Glomerular visceral epithelial cell (primary cell): ENCODE results near the gene RASGRP4.
"Not testable (repeated sequence)": the region's sequence is repeated elsewhere in the genome, so short reads cannot be mapped to it uniquely, and the experiment has no call there.

Experiments used
- DNase-seq: peaks from one replicate; pipeline ENCODE4 v3.0.0-alpha.2; 2016; ENCODE audit errors: extremely low spot score

The RASGRP4 gene

DNA sequence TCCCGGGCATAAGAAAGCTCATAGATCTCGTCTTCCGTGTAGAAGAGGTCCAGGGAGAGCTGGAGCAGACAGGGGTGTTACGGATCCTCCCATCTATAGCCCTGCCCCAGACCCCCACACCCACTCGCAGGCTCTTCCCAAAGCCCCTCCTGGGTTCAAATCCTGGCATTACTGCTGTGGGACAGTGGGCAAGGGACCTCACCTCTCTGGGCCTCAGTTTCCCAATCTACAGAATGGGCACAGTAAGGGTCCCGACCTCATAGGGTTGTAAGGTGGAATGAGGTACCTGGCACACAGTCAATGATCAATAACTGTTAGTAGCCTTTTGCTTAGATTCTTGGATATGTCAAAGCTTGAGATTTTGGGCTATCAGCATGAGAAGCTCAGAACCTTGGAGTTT lies 12.6 kb downstream of the RASGRP4 start:
- no peak for DNase-seq

DNA sequence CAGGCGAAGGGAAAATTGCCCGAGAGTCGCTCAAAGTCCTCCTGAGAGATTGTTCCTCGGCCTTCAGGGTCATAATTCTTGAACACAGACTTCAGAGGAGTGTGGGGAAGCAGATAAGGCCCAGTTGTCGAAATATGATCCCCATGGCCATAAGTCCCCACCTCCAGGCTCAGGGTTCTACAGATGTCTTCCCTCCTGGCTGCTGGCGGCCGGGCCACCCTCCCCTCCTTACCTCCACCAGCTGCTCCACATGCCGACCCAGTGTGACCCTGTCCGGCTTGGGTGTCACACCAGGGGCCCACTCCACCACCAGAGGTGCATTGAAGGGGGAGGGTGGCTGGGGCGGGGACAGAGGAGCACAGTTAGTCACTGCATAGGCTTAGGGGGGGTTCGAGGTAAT lies 13.1 kb downstream of the RASGRP4 start:
- no peak for DNase-seq

DNA sequence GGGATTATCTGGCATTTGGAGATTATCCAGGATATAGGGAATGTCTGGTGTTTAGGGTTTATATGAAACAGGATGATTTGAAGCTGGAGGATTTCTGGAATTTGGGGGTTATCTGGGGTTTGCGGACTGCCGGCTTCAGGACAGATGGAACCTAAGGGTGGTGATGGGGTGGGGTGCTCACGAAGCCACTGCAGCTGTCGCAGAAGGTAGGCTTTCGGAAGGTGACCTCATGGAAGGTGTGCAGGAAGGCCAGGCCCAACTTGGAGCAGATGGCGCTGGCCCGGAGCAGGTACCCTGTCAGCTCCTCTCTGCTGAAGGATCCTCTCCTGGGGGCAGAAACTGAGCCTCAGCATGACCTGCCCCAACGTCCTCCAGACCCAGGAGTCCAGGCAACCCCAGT lies 13.5 kb downstream of the RASGRP4 start:
- no peak for DNase-seq

DNA sequence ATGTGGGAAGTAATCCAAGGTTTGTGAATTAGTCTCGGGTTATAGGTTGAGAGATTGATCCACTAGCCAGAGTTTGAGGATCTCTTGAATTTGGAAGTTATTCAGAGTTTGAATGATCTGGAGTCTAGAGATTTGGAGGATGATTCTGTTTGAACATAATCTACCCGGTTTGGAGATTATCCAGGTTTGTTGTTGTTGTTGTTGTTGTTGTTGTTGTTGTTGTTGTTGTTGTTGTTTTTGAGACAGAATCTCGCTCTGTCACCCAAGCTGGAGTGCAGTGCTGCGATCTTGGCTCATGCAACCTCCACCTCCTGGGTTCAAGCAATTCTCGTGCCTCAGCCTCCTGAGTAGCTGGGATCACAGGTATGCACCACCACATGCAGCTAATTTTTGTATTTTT lies 14.1 kb downstream of the RASGRP4 start:
- not testable (repeated sequence) for DNase-seq

DNA sequence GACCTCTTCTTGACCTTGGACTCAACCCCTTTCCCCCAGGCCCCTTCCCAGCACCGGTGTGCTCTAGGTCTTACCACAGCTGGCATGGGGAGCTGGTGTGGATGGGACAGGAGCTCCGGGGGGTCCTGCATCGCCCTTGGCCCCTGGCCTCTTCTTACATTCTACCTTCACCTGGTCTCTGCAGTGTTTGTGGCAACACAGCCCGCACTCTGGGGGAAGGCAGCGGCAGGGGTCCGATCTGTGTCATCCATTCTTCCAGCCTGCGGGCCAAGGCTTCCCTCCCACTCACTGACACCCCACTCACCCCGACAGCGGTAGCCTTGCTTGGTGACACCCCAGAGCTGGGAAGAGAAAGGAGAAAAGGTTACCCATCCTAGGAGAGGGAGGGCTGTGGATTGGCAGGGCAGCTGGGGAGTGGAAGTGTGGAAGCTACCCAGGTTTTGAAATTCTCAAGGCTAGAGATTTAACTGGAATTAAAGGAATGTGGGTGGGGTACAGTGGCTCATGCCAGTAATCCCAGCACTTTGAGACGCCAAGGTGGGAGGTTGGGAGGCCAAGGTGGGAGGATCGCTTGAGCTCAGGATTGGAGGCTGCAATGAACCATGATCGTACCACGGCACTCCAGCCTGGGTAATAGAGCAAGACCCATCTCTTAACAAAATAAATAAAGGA lies 14.8 kb downstream of the RASGRP4 start:
- DNase-seq: no peak

DNA sequence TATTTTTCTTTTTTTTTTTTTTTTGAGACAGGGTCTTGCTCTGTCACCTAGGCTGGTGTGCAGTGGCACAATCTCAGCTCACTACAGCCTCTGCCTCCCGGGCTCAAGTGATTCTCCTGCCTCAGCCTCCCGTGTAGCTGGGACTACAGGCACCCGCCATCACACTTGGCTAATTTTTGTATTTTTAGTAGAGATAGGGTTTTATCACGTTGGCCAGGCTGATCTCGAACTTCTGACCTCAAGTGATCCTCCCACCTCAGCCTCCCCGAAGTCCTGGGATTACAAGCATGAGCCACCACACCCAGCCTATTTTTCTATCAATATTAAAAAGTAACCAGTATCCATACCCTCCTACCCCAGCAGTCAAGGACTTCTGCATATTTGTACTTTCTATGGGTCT lies 15.6 kb downstream of the RASGRP4 start:
- DNase-seq: not testable (repeated sequence)

DNA sequence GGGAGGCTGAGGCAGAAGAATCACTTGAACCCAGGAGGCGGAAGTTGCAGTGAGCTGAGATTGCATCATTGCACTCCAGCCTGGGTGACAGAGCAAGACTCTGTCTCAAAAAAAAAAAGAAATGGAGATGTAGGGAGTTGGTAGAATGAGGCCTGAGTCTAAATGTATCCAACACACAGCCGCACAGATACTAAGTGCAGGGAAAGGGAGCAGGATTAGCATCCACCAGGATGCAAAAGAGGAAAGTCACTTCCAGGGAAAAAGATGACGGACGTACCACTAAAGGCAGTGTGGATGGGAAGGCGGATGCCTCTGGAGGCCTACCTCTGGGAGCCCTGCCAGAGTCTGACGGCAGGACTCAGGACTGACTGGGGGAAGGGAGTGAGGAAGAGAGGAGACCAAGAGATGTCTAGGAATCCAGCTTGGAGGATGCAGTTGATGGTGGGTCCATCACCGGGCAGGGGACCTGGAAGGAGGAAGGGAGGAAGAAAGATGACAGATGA lies 16.3 kb downstream of the RASGRP4 start:
- DNase-seq: no peak

DNA sequence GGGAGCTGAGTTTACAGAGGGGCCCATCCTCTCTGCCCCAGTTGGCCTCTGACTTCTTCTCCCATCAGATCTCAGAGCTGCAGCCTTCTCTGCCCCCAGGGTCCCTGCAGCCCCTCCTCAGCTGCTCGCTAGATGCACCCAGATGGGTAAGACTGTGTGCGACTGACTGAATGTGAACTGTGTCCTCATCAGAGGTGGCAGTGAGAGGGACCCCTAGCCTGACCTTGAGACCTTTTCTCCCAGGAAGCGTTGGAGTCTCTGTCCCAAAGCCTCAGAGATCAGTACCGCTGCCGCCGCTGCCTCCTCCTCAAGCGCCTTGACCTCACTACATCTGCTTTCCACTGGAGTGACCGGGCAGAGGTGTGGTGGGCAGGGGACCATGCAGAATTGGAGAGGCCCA lies 20.7 kb downstream of the RASGRP4 start:
- no peak for DNase-seq

DNA sequence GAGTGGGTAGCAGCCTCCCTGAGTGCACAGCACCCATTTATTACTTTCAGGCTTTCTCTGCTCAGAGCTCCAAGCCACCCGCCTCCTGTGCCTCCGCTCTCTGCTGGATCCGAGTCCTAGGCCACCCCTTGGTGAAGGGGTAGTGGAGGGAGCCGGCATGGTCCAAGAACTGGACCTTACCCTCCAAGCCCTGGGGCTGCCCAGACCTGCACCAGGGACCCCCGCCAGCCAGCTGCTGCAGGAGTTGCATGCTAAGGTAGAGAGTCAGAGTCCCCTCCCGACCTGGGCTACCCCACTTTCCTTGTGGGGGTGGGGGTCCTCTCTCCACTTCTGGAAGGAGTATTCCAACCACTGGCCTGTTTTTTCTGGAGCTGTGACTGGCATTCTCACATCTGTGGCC lies 21.2 kb downstream of the RASGRP4 start:
- no peak for DNase-seq

DNA sequence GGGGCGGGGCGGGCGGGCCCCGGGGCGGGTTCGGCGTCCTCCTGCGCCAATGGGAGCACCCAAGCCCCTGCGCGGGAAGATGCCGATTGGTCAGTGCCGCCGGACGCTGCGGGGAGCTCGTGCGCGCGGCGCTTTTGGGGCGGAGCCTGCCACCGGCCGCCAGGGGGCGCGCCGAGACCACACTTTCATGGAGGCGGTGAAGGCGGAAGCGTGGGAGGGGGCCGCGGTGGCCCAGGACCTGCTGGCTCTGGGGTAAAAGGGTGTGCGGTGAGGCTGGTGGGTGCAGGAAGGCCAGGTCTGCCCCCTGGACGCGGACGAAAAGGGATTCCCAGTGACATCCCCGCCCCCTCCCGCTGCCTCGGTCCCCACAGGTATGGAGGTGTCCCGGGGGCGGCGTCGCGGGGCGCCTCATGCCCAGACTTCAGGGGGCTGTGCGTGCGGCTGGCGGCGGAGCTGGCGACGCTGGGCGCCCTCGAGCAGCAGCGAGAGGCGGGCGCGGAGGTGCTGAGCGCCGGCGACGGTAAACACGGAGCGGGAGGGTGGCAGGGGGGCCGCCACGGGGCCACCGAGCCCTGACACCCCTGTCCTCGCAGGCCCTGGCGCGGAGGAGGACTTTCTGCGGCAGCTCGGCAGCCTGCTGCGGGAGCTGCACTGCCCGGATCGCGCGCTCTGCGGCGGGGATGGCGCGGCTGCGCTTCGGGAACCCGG lies 22.9 kb downstream of the RASGRP4 start, which contains the start of gene FAM98C:
TSS of gene FAM98C (plus strand) at position 127 of the 708 bp plus-strand sequence. CDS start at position 188, 61 bp downstream.
- peak; percentile 98 for DNase-seq

DNA sequence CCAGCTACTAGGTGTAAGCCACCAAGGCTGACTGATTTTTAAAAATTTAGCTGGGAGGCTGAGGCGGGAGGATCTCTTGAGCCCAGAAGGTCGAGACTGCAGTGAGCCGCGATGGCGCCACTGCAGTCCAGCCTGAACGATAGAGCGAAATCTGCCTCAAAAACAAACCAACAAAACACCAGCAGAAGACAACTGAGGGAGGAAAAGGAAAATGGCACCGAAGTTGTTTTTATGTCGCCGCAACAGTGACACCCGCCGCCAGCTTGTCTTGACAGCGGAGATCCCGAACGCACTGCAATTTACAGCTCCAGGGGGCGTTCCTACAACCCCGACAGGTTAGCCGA lies 23.4 kb downstream of the RASGRP4 start:
- no peak for DNase-seq

DNA sequence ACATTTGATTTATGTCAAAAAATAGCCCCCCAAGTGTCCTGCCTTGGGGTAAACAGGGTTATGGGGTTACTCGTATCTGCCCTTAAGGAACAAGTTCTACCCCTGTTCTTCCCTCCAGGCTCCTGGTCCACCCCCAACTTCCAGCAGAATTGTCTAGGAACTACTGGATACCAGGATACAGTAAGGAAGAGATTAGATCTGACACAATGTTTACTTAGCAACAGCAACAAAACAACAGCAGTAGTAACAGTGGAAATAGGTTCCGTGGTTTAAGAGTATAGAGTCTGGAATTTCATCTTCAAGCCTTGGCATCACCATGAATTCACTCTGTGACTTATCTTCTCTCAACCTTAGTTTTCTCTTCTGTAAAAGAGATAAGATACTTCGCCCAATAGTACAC lies 24.9 kb downstream of the RASGRP4 start:
- peak; percentile 26 for DNase-seq

DNA sequence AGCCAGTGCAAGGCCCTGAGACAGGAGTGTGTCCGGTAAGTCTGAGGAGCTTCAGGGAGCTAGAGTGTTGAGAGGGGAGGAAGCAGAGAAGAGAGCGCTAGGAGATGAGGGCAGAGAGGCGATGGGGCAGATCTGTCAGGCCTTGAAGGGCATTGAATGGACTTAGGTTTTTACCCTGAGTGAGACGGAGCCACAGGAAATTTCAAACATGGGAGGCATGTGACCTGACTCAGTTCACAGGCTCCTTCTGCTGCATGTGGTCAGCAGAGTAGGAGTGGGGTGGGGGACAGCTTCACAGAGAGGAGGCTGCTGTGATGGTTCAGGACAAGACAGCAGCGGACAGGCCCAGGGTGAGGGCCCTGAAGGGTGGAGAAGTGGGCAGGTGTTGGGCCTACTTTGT lies 25.7 kb downstream of the RASGRP4 start:
- no peak for DNase-seq

DNA sequence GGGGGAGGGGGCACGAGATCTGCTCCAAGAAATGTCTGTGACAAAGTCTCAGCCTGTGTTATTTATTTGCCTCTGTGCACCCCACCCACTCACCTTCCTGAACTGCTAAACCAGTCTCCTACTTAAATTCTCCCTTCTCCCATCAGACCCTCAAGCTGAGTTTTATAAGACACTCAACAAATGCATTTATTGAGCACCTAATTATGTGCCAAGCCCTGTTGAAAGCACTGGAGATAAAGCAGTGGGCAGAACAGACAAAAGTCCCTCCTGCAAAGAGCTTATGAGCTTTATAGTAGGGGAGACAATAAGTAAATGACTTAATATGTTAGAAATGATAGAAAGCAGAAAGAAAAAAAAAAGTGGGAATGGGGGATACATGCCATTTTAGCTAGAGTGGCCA lies 26.5 kb downstream of the RASGRP4 start:
- DNase-seq: no peak

DNA sequence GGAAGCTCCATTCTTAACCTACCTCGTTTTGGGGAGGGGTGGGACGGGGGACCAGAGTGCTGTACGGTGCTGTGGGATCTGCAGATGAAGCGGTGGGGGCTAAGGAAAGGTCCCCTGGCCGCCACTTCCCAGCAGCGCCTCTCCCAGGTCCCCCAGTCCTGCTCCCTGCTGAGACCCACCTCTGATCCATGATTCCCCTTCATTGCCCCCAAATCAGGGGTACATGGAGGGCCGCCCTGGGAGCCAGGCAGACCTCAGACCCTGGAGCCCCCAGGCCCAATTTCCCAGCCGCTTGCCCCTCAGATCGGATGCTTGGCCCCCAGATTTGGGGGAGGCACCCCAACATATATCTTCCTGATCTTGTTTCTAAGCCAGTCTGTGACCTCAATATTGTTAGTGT lies 26.9 kb downstream of the RASGRP4 start:
- DNase-seq: no peak

DNA sequence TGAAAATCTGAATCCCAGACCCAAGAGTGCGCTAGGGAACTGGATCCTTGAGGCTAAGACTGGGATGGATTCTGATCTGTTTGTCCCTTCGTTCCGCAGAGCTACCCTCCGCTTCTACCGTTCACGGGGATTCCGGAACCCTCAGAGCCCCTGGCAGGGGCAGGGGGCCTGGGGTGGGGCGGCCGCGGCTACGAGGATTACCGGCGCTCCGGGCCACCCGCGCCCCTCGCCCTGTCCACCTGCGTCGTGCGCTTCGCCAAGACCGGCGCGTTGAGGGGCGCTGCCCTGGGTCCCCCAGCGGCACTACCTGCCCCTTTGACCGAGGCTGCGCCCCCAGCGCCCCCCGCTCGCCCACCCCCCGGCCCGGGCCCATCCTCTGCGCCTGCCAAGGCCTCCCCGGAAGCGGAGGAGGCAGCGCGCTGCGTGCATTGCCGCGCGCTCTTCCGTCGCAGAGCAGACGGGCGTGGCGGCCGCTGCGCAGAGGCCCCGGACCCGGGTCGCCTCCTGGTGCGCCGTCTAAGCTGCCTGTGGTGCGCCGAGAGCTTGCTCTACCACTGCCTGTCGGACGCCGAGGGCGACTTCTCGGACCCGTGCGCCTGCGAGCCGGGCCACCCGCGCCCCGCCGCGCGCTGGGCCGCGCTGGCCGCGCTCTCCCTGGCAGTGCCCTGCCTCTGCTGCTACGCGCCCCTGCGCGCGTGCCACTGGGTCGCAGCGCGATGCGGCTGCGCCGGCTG lies 30.5 kb downstream of the RASGRP4 start:
- no peak for DNase-seq

DNA sequence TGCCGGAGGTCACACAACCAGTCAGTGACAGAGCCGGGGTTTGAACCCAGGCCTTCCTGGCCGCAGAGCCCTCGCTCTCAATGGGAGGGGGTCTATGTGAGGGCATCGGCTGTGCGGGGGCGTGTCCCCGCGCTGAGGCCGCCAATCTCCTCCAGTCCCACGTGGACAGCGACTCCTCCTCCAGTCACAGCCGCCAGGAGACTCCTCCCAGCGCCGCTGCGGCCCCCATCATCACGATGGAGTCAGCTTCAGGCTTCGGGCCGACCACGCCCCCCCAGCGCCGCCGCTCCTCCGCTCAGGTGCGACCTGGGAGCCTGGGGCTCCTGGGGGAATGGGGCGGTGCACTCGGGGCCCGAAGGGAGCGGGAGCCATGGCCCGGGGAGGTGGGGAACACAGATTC lies 31.5 kb downstream of the RASGRP4 start:
- no peak for DNase-seq

DNA sequence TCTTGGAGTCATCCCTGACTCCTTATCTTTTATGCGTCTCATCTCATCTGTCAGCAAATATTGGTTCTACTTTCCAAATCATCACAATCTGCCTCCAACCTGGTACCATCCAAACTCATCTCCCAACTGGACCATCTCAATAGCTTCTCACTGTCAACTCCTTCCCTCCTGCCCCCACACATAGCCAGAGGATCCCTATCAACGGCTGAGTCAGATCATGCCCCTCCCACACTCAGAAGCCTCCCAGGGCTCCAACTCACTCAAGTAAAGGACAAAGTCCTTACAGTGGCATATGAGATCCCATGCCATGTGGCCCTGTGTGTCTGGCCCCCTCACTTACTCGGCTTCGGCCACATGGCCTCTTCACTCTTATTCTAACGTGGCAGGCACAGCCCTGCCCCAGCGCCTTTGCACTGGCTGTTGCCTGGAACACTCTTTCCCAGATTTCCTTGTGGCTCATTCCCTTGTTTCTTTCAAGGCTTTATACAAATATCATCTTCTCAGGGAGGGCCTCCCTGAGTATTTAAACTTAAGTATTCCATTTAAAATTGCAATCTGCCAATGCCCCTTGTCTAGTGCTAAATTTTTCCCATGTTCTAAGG lies 33.2 kb downstream of the RASGRP4 start:
- peak; percentile 31 for DNase-seq

DNA sequence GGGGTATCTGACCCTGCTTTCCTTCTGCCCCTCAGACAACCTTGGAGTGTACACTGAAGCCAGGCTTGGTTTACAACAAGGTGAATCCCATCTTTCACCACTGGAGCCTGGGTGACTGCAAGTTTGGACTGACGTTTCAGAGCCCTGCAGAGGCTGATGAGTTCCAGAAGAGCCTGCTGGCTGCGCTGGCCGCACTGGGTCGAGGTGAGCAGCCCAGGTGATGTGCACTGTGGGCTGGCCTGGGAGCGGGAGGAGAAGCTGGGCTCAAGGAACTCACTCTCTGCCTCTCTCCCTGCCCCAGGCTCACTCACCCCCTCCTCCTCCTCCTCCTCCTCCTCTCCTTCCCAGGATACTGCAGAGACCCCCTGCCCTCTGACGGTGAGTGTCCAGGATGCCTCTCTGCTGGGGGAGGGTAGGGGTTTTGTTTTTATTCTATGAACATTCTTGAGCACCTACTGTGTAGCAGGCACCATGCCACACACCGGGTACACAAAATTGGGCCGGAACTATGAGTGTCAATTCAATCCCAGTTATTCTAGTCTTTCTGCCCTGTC lies 34.0 kb downstream of the RASGRP4 start:
- DNase-seq: no peak

DNA sequence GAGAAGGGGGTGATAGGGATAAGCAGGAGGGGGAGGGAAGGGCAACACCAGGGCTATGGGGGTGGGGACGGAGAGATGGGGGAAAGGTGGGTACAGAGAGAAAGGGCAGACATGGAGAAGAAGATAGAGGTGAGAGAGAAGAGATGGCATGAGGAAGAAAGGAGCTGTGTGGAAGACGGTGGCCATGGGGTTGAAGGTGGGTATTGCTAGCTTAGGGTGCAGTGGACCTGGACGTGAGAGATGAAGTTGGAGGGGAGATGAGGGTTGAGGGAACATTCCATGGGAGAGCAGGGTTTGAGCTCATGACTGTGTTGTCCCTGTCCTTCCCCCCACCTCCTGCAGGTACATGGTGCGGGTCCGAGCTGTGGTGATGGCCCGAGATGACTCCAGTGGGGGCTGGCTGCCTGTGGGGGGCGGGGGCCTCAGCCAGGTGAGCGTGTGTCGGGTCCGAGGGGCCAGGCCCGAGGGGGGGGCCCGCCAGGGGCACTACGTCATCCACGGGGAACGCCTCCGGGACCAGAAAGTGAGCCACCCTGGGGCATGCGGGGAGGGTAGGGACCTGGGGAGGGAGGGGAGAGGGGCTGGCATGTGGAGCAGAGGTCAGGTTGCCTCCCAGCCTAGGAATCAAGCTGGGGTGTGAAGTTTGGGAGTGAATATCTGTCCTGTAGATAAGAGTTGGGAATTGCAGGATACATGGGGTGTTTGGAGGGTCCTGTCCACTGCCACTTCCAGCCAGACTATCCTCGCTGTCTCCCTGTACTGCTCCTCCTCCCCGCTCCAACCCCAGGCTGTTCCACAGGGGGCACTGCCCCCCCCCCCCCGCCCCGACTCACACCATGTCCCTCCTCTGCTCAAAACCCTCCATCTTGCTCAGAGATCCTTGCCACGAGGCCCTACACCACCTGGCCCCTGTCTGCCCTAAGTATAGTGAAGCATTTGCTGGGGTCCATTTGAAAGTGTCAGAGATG lies 35.8 kb downstream of the RASGRP4 start:
- no peak for DNase-seq
